NCI-H1105 (cell line): ENCODE data around the gene SIL1.
"Not testable (repeated sequence)": the region's sequence is repeated elsewhere in the genome, so short reads cannot be mapped to it uniquely, and the experiment has no call there.

Experiments used
- DNase-seq: peaks from one replicate; lab custom pipeline; 2025; lab: John Stamatoyannopoulos, UW

SIL1 gene

DNA sequence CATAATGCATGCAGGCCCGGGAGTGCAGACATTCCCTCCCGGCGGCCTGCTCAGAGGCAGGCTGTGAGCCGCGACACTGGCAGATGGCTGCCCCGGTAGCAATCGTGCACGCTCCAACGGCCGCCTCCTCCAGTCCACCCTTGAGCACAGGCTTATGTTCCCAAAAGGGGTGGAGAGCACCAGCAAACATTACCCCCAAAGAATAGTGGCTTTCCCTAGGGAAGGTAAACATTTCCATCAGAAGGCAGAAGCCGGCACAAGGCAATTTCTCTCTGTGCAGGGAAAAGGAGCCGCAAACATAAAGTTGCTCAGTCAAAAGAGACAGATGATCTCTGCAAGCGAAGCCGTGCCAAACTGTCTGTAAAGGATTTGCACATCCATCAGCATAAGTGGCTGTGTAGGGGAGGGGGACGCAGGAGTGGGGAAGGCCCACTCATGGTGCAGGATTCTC lies 92.5 kb downstream of the SIL1 start:
- DNase-seq = peak; percentile 66

DNA sequence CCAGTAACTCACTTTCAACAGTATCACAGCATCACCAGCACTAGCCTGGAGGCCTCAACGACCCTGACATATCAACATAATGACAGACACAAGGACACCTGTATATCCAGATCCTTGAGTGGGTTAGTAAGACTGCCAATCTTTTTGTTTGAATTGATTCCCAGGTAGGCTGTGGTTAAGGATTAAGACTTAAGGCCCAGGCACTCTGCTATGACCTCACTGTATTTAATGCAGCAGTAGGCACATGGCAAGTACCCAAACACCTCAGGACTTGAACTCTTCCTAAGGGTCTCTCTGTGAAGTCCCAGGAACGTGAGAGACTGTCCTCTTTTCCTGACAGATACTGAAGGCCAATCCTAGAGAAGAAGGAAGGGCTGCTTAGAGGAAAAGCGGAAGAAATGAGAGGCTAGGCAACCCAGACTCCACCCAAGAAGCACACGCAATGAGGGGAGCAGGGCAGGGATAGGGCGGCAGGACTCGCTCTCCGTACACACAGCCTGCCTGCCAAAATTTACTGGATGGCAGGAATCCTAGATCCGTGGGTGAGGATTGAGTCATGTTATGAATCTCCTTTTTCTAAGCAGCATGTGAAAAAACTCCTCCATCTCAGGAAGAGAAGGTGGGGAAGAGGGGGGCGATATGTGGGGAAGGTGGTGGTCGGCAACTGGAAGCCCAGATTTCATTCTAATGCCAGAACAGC lies 93.4 kb downstream of the SIL1 start:
- DNase-seq = no peak

DNA sequence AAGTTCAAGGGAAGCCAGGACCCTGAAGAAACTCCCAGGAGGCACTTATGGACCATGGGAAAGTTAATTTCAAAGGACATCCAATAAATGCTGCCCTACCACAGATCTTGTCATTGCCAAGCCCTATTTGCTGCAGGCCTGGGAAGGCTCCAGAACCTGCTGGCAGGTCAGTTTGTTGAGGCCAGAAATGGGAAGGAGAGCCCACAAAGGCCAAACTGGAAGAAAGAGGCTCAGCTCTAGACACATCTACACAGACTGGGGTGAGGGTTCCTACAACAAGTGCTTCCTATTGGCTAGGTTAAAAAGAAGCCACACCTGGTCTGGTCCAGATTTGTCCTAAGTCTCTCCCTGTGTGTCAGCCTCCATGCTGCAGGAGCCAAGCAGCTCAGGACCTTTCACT lies 94.4 kb downstream of the SIL1 start:
- DNase-seq = no peak

DNA sequence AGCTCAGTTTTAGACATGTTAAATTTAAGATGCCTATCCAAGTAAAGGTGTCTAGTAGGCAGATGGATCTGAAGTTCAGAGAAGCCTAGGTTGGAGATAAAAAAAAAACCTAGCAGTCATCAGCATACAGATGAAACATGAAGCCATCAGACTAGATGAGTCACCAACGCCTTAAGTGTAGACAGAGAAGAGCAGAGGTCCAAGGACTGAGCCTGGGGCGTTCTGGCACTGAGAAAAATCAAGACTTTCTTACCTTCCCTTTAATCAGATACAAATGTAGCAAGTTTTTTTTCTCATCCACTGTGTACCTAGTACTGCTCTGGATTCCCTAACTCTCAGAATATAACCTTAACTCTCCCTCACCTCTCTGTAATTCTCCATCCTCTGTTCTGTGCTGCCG lies 97.3 kb downstream of the SIL1 start:
- no peak for DNase-seq

DNA sequence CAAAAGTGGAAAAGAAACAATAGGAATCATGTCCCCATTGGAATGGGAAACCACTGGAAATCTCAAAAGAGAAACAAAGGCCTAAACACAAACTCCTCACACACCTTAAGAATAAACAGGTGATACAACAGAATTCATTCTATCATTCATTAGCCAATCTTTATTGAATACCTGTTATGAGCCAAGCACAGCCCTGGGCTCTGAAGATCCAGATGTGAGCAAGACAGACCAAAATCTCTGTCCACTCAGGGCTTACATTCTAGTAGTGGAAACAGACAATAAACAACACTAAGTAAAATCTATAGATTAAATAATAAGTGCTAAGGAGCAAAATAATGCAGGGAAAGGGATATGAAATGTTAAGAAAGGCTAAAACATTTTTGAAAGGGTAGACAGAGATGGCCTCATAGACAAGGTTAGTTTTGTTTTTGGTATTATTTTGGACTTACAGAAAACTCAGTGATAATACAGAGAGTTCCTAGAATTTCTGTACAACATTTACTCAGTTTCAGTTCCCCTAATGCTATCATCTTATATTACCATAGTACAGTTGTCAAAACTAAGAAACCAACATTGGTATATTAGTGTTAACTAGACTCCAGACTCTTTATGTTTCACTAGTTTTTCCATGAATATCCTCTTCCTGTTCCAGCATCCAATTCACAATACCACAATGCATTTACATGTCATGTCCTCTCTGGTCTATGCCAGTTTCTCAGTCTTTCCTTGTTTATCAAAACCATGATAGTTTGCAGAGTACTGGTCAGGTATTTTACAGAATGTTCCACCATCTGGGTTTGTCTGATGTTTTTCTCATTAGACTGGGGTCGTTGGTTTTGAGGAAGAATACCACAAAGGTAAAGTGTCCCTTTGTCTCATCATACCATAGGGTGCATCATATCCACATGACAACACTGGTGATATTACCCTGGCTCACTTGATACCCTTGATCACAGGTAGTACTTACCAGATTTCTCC lies 103.7 kb downstream of the SIL1 start:
- no peak for DNase-seq

DNA sequence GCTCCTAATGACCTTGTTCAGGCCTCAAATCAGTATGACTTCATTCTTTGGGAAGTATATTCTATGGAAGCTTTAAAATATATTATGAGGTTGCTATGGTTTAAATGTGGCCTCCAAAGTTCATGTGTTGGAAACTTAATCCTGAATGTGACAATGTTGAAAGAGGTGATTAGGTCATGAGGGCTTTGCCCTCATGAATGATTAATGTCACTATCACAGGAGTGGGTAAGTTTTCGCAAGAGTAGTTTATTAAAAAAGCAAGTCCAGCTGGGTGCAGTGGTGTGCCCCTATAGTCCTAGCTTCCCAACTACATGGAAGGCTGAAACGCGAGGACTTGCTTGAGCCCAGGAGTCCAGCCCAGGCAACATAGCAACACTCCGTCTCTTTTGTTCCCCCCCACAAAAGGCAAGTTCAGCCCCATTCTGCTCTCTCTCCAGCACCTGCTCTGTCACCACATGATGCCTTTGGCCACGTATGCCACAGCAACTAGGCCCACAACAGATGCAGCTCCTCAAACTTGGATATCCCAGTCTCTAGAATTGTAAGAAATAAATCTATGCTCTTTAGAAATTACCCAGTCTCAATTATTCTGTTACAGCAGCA lies 105.3 kb downstream of the SIL1 start:
- no peak for DNase-seq

DNA sequence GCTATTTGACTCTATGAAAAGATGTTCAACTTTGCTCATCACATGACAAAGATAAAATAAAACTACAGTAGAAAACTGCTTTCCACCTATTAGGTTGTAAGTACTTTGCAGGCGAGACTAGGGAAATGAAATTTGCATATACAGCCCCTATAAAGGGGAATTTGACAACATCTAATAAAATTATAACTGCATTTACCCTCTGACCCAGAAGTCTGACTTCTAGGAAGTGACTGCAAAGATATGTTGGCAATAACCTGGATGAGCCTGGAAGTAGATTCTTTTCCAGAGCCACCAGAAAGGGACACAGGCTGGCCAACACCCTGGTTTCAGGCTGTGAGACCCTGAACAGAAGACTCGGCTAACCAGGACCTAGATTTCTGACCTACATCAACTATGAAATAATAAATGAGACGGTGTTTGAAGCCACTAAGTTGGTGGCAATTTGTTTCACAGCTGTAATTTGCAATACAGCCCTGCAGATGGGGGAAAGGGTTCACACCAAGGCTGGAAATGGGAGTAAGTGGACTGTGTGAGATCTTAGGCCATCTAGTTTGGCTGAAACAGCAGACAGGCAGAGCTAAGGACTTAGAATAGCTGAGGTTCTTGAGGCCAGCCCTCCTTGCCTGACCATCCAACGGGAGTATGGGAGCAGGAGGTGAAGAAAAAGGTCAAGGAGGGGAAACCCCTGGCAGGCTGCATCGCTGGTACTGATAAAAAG lies 106.6 kb downstream of the SIL1 start:
- no peak for DNase-seq

DNA sequence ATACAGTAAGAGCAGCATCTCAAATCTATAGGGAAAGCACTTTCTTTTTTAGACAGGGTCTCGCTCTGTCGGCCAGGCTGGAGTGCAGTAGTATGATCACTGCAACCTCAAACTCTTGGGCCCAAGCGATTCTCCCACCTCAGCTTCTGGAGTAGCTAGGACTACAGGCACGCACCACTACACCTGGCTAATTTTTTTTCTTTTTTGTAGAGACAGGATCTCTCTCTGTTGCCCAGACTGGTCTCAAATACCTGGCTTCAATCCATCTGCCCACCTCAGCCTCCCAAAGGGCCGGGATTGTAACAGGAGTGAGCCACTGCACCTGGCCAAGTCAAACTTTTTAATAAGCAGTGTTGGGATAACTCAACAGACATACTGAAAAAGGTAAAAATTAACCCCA lies 107.6 kb downstream of the SIL1 start:
- no peak for DNase-seq

DNA sequence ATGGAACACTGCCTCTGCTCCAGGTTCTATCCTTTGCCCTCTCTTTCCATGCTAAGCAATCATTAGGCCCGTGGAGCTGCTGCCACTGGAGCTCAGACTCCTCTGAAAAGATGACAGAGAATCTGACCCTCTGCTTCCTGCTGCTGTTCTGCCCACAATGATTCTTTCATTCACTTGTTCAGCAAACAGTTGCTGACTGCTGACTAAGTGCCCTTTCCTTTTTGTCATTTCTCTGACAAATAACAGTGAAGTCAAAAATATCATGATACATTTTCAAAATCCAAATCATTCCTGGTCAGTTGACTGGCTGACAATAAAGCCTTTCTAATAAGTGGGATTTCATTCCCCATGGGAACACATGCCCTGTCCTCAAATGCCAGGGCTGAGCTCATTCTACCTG lies 110.1 kb downstream of the SIL1 start:
- no peak for DNase-seq

DNA sequence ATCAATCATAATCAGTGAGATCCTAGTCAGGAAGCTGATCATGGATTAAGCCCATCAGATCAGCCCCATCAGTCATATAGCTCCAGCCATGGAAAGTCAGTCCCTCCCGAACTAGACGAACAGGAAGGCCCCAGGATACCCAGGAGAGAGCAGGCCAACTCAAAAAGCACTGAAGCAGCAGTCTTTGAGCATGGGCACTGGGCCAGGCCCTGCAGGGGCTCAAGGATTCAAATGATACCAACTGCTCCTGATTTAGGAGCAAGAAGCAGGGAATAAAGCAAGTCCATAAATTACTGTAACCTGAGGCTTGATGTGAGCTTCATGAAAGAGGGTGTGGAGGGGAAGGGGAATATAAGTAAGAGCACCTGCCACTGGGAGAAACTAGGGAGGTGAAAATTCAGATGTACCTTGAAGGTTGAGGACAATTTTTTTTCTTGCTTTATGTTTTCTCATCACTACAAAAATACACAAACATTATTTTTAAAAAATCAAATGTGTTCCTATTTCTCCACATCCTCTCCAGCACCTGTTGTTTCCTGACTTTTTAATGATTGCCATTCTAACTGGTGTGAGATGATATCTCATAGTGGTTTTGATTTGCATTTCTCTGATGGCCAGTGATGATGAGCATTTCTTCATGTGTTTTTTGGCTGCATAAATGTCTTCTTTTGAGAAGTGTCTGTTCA lies 115.2 kb downstream of the SIL1 start:
- DNase-seq = no peak

DNA sequence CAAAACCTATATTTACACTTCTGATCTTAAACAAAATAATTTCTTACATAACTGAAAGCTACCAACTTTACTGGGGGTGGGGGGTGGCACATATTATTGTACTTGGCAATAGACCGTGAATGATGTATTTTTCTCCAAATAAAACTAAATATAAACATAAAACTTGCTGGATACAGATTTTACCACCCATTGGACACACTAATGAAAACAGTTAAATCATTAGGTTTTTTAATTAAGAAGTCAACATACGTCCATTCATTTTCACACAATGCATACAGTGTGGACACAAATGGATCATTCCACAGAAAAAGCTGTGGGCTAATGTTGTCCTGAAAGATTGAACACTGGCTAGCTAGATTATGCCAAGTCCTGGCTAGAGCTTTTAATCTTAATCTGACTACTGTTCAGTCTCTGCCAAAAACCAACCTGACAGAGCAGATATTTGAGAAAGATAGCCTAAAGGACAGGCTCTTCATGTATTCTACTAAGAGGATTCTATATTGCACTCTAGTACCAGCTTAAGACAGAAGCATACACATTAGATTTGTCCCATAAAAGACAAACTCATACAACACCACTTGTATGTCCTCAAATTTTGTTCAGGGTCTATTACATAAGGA lies 118.1 kb downstream of the SIL1 start:
- DNase-seq = no peak

DNA sequence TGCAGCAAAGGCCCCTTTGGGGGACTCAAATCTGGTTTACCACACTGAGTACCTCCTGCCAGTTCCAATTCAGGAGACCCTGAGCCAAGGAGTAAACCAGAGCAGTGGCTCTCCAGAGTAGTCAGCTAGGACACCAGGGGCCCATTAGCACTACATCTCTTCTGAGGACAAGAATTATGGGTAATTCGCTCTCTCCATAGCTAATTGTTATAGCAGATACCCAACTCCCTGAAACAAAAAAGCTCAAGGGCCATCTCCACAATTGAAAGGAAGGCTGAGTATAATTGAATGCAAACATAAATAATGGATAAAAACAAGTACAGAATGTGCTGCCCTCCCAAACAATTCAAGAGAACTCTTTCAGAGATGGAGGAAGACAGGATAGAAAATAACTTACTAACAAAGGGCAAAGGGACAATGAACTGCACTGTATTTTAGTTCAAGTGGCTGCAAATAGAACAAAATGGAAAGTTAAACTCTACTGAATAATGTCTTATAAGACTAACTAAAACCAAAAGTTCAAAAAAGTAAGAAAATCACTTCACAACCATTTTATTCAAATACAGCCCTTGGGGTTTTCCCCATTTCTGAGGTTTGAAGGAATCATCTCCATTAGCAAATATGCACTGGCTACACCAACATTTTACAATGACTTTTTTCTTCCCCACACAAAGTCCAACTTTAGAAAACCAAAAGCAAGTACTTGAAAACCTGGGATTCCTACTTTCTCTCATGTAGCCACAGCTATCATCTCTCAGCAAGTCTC lies 118.8 kb downstream of the SIL1 start:
- DNase-seq = no peak

DNA sequence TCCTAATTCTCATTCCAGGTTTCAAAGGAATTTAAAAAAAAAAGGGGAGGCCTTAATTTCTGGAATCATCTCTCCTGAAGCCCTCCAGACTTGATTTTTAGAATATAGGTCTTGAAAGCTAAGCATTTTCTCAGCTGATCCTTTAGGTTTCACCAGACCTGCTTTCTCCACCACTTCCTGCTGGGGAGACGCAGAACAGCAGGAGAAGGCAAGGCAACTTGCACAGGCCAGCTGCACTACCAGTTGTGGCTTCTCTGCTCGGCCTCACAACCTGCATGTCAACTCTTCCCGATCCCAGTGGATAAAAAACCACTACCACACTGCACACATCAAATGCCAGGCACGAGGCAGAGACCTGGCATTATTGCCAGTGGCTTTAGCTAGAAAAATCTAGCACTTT lies 119.8 kb downstream of the SIL1 start:
- no peak for DNase-seq

DNA sequence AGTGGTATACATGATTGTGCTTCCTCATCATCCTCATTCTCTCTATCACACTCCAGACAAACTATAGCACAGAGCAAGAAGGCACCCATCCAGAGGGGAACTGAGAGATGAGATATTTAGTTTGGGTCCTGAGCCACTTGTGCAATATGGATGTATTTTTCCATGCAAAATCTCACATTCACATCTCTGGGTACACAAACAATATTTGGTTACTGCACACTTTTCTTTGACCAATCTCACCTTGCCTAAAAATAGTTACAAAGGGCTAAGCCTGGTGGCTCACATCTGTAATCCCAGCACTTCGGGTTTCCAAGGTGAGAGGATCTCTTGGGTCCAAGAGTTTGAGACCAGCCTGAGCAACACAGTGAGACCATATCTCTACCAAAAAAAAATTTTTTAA lies 120.3 kb downstream of the SIL1 start:
- DNase-seq = no peak

DNA sequence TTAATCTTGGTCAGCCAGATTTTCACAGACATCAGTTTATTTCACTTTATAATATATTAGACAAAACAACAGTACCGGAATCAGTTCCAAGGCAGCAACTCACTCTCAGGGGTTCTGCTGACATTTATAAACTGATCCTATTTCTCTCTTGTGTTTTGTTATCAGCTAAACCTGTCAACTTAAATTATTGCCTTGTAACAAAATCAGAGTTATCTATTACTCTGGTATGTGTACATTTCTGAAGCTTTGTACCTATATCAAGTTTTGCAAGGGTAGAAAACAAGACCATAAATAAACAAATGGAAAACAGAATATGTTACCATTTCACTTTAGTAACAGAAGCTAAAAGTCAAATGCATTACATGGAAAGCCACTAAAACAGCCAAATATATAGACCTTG lies 122.1 kb downstream of the SIL1 start:
- no peak for DNase-seq

DNA sequence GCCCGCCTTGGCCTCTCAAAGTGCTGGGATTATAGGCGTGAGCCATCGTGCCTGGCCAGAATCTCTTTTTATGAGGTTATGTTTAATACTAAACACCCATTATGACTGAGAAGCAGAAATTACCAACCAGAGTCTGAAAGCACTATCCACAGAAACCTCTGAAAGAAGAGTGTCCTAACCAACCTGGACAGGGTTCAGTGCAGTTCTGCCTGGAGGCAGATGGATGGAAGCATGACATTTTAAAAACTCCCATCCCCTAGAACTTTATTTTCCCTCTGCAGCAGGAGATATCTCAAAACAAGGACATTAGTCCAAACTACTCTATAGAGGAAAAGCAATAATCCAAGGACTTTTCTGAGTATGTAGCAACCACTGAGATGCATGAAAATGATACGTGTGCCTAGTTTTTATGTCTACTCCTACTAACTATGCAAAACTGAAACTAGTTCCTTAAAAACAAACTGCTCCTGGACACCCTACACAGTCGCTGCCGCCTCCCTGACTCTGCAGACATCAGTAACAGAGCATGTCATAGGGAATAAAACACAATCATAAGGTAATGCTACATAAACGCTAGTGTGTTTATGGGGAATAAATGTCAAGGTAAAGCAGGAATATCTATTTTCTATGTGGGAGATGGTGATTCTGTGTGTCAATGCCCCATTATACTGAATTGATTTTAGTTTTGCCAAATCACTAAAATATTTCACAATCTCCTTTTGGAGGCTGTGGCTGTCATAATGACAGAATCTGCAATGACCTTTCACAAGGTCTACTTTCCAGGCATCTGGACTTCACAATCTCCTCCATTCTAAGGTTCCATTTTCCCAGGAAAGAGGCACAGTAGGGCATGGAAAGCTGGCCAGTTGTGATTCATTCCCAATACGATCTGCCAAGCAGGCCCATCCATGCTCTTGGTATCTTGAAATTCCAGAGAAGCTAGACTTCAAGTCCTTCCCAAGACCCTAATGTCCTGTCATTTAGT lies 122.8 kb downstream of the SIL1 start:
- no peak for DNase-seq

DNA sequence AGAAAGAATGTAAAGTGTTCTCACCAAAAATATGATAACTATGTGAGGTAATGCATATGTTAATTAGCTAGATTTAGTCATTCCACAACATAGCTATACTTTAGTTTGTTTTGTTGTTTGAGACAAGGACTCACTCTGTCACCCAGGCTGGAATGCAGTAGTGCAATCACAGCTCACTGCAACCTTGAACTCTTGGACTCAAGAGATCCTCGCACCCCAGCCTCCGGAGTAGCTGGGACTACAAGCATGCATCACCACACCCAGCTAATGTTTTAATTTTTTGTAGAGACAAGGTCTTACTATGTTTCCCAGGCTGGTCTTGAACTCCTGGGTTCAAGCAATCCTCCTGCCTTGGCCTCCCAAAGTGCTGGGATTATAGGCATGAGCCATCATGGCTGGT lies 124.2 kb downstream of the SIL1 start:
- not testable (repeated sequence) for DNase-seq

DNA sequence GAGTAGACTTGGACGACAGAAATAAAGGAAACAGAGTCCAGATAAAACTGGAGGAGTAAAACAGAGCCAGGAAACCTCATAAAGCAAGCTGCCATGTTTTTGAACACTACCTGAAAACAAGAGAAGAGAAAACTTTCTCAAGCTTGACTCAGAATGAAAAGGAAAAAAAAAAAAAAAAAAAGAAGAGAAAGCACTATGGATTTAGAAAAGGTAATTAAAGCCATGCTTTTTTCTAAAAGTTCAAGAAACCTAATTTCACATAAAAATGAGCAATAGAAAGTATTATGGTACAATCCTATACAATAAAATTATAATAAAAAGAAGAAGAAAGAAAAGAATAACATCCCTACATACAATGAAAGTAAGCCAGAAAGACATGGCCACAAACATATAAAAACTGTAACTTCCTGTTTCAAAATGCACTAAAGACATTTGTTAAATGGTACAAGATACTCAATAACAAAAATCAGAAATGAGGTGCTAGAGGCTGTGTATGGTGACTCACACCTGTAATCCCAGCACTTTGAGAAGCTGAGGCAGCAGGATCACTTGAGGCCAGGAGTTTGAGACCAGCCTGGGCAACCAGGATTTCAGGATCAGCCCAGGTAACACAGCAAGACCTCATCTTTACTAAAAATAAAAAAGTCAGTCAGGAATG lies 129.5 kb downstream of the SIL1 start:
- DNase-seq = no peak

DNA sequence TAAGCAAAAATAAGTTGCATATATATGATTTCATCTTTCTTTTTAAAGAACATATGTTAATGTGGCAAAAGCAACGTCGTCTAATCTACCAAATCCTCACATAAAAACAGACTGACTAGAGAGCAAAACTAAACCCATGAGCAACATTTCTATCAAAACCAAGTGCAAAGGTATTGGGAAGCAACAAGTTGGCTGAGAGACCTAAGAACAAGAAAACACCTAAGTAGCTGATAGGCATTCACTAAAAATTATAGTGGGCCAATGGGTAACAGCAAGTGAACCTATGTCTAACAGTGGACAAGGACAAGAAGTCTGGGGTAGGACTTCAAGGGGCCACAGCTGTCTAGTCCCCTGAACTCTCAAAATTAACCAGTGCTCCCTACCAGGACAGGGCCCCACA lies 130.1 kb downstream of the SIL1 start:
- DNase-seq = no peak
